ENCODE results near the gene SLPI.

SLPI gene

DNA sequence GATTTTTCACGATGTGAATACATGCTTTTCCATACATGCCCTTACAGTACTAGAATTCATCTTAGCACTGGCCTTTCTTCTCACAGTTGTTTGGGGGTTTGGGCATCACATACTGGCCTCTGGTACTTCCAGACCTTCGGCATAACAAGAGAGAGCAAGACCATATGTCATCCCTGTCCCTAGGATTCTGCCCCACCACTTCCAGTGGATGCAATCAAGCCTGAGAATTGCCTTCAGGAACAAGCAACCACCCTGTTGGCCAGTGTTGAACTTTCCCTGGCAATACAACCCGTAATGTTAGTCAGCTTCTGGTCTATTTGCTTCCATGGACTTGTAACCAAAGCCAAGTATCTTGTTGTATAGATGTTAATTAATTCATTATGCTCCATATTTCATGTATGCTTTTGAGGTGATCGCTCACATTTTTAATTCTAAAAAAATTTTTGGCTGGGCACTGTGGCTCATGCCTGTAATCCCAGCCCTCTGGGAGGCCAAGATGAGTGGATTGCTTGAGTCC, 15.4 kb upstream of the SLPI start:
- no peak for DNase-seq

- no peak for DNase-seq
Observed at GRCh38 chr20:45269056-45269455, 14.7 kb upstream of the SLPI start.

DNA sequence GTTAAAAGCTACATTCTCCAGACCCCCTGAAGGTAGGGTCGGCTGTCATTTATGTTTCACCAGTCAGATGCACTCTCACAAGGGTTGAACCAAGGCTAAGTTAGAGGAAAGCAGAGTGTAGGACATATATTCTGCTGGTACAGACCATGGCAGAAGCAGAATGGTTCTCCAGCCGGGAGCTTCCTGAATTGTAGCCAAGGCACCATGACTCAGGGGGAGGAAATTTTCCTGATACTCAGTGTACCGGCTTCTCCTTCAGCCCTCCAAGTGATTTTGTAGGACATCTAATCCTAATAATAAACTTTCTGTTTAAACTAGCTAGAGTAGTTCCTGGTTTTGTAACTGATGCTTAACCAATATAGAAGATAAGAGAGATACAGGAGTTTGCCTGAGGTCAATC, 14.2 kb upstream of the SLPI start:
- no peak for DNase-seq

- no peak for DNase-seq
Observed at GRCh38 chr20:45266977-45267376, 12.6 kb upstream of the SLPI start.

GRCh38 chr20:45263556-45264266, 9.3 kb upstream of the SLPI start:
- no peak for DNase-seq

GRCh38 chr20:45258664-45259063, 4.3 kb upstream of the SLPI start:
- DNase-seq, result no peak

GRCh38 chr20:45258259-45258658, 3.9 kb upstream of the SLPI start:
- DNase-seq, result no peak

- no peak for DNase-seq
Observed at GRCh38 chr20:45257711-45258110, 3.3 kb upstream of the SLPI start.

DNA sequence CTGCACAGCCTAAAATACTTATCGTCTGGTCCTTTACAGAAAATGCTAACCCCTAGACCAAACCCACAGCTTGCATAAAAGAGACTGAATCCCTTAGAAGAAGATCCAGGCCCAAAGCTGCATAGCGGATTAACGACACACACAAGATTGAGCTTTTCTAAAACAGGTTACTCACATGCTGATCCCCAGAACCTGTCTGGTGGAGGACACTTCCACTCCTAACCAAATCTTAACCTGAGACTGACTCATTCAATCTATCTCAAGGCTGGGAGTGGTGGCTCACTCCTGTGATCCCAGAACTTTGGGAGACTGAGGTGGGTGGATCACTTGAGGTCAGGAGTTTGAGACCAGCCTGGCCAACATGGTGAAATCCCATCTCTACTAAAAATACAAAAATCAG, 2.8 kb upstream of the SLPI start:
- DNase-seq, result no peak

DNA sequence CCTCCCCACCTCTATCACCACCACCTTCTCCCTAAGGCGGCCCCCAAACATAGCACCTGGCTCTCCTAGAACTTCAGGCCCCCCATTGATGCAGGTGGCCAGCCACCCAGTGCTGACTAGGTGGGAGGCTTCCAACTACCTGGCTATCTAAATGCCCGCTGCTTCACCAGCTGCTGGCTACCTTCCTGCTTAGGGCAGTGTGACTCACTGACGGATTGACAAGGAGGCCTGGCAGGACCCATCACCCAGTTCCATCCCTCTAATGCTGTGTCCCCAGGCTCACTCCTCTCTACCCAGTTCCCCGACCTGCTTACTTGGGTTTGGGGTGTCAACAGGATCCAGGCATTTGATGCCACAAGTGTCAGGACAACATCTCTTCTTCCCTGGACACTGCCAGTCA, 1.1 kb downstream of the SLPI start:
- no peak for DNase-seq

GRCh38 chr20:45251884-45252560, 2.3 kb downstream of the SLPI start:
- DNase-seq, result no peak

- DNase-seq, result no peak
Observed at GRCh38 chr20:45248609-45249008, 5.8 kb downstream of the SLPI start.

- DNase-seq, result no peak
Observed at GRCh38 chr20:45247865-45248264, 6.5 kb downstream of the SLPI start.

- no peak for DNase-seq
Observed at GRCh38 chr20:45246109-45246508, 8.3 kb downstream of the SLPI start.

DNA sequence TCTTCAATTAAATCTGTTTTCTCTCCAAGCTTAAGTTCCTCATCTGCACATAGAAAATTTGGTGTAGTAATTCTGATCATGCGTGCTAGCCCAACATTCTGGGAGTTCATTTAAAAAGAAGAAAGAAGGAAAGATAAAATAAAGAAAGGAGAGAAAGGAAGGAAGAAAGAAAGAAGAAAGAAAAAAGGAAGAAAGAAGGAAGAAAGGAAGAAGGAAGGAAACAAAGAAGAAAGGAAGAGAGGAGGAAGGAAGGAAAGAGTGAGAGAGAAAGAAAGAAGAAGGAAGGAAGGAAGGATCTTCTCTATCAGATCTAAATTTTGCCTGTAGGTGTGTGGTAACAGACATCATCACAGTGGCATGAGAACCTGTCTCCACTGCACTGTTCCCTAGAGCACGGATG, 16.2 kb downstream of the SLPI start:
- DNase-seq, result no peak

GRCh38 chr20:45235995-45236394, 18.4 kb downstream of the SLPI start:
- no peak for DNase-seq

- no peak for DNase-seq
Observed at GRCh38 chr20:45230631-45231030, 23.7 kb downstream of the SLPI start.

DNA sequence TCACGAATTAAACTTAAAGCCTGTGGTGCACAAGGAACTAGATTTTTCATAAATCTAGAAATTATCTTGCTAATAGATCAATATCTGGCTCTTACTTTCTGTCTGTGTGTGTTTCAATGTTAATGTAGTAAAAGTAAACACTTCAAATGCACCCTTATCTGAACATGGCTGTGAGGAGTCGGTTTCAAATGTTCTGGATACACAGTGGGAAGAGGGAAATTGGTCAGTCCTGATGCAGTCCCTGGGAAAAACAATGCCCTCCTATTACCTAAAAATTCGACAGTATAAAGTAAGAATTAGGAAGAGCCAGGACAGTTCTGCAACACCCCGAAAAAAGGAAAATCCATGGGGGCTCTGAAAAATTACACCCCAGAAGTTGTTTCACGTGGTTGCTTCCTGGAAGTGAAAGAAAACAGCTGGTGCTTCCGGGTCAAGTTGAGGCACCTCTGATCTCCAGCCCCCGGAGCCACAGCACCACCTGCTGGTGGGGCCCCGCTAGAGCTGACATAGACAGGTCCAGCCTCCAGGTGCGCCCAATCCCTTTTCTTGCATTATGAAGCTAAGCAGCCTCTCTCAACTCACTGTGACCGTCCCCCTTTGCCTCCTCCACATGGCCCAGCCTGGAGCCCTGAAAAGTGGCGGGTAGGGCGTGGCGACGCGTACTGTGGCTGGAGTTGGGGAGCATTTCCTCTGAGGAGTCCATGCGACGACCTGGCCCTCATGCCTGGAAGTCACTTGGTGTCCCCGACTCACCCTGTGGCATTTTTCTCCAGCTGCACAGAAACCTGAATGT, 24.9 kb downstream of the SLPI start:
- DNase-seq, result peak; percentile 53

- no peak for DNase-seq
Observed at GRCh38 chr20:45226287-45226686, 28.1 kb downstream of the SLPI start.

- no peak for DNase-seq
Observed at GRCh38 chr20:45223136-45223535, 31.2 kb downstream of the SLPI start.

DNA sequence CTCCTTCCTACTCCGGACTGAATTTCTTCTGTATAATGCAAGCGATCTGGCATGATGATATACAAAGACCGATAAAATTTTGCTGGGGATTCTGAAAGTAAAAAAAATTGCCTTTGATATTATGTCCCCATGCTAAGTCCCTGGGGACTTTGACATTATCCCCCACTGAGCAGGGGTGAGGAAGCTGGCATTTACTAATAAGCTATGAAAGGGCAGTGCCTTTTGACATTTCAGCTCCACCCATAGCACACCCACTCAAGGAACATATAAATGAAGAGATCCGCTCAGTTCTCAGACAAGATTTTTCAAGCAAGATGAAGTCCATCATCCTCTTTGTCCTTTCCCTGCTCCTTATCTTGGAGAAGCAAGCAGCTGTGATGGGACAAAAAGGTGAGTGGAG, 33.3 kb downstream of the SLPI start, which contains the start of gene SEMG2:
Gene SEMG2 (plus strand): TSS at position 298 of the 400 bp plus-strand sequence. CDS start 17 bp downstream, at position 315.
- DNase-seq, result no peak

GRCh38 chr20:45218636-45219035, 35.7 kb downstream of the SLPI start:
- DNase-seq, result no peak

DNA sequence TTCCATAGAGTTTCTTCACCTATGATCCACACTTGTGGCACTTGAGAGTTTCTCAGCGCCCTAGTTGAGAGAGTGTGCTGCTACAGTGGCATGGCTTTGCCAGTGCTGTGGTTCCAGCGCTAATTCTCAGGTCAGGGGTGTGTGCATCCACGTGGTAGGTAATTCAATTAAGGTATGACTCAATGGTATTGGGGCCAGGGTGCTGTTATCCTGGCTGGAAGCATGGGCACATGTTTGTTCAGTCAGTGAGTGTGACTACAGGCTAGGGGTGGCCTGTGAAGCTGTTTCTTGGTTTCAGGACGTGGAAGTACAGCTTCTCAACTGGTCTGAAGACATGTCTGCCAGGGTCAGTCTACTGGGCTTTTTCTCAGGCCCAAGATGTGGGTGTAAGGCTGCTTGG, 36.2 kb downstream of the SLPI start:
- DNase-seq, result no peak

GRCh38 chr20:45212836-45213235, 41.5 kb downstream of the SLPI start:
- no peak for DNase-seq

All from suppressor macrophage treated with lipopolysaccharide for 4 hours (primary cell).